HL-60 (cell line): ENCODE data around the gene PTPMT1.

Experiments
- DNase-seq, 2 experiments: peaks; one replicate each; pipeline ENCODE4 v3.0.0-alpha.2; 2010 to 2020; ENCODE audit warnings: low read depth in 1 of 2, low spot score in 1 of 2
- H3K27ac ChIP-seq: fragments of 250-450 bp; sonication (Bioruptor Pico); replicated peaks from 2 replicates; pipeline ENCODE4 v1.5.1; 2020; ENCODE audit warnings: mild to moderate bottlenecking, moderate library complexity
- H3K27me3 ChIP-seq: fragments of 250-450 bp; sonication (Bioruptor Pico); 2 replicates; pipeline ENCODE4 v1.5.1; 2021; ENCODE audit warnings: mild to moderate bottlenecking, moderate library complexity; ENCODE audit not compliant: insufficient read depth, poor library complexity, severe bottlenecking
- H3K4me3 ChIP-seq: replicated peaks from 2 replicates; pipeline ENCODE4 v1.5.1; 2011; ENCODE audit warnings: mild to moderate bottlenecking, control low read depth, low read length; ENCODE audit not compliant: insufficient read depth
- GABPA ChIP-seq: IDR thresholded peaks from 2 replicates; pipeline ENCODE4 v1.6.1; 2012; ENCODE audit warnings: low read depth
- POLR2AphosphoS5 ChIP-seq: IDR thresholded peaks from 2 replicates; pipeline ENCODE4 v1.6.1; 2012; ENCODE audit warnings: low read depth
- SPI1 ChIP-seq: IDR thresholded peaks from 2 replicates; pipeline ENCODE4 v1.6.1; 2012; ENCODE audit warnings: low read depth, mild to moderate bottlenecking, borderline replicate concordance
- long read RNA-seq: library from polyadenylated mRNA; unstranded; transcript quantifications from one replicate; pipeline ENCODE4 v2.0.0, GENCODE V29; 2020
- TF ChIP-seq, protein P1 (sequence below): IDR thresholded peaks from 2 replicates; pipeline ENCODE4 v1.6.1; 2012; ENCODE audit warnings: low read depth; ENCODE audit not compliant: insufficient replicate concordance
- TF ChIP-seq, protein P2 (sequence below): IDR thresholded peaks from one replicate; pipeline ENCODE4 v1.5.1; 2011; ENCODE audit warnings: low read length, control low read depth, inconsistent platforms; ENCODE audit not compliant: insufficient read depth

The PTPMT1 gene, protein sequence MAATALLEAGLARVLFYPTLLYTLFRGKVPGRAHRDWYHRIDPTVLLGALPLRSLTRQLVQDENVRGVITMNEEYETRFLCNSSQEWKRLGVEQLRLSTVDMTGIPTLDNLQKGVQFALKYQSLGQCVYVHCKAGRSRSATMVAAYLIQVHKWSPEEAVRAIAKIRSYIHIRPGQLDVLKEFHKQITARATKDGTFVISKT
- long read RNA-seq, transcript PTPMT1-201 (3 exons, 928 nt), result minor isoform, 10 of 115 reads
- long read RNA-seq, transcript PTPMT1-205 (3 exons, 1,611 nt), result minor isoform, 5 of 115 reads
- long read RNA-seq, transcript PTPMT1-202 (4 exons, 768 nt), result major isoform, 96 of 115 reads
- long read RNA-seq, partial matches to known transcripts, result 4 of 115 reads
- long read RNA-seq, other reads (novel, unspliced or antisense), result 0 of 115 reads

DNA sequence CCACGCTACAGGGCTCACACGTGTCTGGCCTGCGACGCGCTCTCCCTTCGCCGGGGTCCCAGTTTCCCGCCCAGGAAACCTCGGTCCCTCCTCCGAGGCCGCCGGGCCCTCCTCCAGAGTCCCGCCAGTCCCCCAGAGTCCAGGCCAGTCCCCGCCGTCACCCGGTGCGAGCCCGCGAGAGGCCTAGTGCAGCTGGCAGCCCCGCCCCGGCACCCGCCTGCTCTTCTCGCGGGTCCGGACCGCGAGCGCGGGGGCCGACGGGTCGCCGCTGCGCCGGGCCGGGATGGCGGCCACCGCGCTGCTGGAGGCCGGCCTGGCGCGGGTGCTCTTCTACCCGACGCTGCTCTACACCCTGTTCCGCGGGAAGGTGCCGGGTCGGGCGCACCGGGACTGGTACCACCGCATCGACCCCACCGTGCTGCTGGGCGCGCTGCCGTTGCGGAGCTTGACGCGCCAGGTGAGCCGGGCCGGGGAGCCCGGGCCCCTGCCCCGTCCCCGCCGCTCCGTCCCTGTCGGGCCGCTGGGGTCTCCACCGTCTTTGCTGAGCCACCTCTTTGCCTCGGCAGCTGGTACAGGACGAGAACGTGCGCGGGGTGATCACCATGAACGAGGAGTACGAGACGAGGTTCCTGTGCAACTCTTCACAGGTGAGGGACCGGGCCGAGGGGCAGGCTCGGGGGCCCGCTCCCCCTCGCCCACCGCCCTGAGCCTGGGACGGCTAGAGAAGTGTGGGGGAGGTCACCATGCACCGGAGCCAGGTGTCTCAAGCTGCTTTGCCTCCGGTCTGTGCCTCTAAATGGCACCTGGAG is at the start of gene PTPMT1:
TSS of gene PTPMT1 (plus strand) at position 260 of the 809 bp plus-strand sequence. CDS start at position 284, 24 bp downstream.
- peak within 1 kb of the TSS; percentile 72 for H3K27ac ChIP-seq
- peak in 1 of 2 experiments; percentile 69 for DNase-seq
- no peaks in the 10 kb centered on the region for H3K27me3 ChIP-seq
- peak within 1 kb of the TSS; percentile 93 for H3K4me3 ChIP-seq
- peak; percentile 35 for TF ChIP-seq POLR2AphosphoS5
- TF ChIP-seq, protein P1, sequence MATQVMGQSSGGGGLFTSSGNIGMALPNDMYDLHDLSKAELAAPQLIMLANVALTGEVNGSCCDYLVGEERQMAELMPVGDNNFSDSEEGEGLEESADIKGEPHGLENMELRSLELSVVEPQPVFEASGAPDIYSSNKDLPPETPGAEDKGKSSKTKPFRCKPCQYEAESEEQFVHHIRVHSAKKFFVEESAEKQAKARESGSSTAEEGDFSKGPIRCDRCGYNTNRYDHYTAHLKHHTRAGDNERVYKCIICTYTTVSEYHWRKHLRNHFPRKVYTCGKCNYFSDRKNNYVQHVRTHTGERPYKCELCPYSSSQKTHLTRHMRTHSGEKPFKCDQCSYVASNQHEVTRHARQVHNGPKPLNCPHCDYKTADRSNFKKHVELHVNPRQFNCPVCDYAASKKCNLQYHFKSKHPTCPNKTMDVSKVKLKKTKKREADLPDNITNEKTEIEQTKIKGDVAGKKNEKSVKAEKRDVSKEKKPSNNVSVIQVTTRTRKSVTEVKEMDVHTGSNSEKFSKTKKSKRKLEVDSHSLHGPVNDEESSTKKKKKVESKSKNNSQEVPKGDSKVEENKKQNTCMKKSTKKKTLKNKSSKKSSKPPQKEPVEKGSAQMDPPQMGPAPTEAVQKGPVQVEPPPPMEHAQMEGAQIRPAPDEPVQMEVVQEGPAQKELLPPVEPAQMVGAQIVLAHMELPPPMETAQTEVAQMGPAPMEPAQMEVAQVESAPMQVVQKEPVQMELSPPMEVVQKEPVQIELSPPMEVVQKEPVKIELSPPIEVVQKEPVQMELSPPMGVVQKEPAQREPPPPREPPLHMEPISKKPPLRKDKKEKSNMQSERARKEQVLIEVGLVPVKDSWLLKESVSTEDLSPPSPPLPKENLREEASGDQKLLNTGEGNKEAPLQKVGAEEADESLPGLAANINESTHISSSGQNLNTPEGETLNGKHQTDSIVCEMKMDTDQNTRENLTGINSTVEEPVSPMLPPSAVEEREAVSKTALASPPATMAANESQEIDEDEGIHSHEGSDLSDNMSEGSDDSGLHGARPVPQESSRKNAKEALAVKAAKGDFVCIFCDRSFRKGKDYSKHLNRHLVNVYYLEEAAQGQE, result no peak

DNA sequence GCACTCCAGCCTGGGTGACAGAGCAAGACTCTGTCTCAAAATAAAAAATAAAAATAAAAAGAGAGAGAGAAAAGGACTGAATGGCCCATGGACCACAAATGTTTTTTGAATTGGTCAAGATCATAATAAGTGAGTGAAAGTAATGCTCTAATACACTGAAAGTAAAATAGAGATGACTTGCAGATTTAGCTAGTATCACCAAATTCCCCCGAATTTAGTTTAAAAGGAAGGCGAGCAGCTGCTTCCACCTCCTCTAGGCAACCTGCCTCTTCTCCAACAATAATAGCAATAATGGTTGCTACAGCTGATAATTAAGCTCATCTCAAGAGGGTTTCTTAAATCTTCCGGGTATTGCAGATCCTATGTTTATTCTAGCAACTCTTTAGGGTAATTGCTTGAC is 49.2 kb upstream of the PTPMT1 start:
- Histone ChIP-seq H3K27me3 (no peaks in the 10 kb centered on the region), H3K4me3 (no peak overlapping the region), H3K27ac (peak overlapping the region; percentile 89)
- no peak for DNase-seq
- TF ChIP-seq GABPA (no peak), POLR2AphosphoS5 (no peak), SPI1 (no peak)
- TF ChIP-seq, protein P1, result no peak
- TF ChIP-seq, protein P2, sequence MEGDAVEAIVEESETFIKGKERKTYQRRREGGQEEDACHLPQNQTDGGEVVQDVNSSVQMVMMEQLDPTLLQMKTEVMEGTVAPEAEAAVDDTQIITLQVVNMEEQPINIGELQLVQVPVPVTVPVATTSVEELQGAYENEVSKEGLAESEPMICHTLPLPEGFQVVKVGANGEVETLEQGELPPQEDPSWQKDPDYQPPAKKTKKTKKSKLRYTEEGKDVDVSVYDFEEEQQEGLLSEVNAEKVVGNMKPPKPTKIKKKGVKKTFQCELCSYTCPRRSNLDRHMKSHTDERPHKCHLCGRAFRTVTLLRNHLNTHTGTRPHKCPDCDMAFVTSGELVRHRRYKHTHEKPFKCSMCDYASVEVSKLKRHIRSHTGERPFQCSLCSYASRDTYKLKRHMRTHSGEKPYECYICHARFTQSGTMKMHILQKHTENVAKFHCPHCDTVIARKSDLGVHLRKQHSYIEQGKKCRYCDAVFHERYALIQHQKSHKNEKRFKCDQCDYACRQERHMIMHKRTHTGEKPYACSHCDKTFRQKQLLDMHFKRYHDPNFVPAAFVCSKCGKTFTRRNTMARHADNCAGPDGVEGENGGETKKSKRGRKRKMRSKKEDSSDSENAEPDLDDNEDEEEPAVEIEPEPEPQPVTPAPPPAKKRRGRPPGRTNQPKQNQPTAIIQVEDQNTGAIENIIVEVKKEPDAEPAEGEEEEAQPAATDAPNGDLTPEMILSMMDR, result no peak

DNA sequence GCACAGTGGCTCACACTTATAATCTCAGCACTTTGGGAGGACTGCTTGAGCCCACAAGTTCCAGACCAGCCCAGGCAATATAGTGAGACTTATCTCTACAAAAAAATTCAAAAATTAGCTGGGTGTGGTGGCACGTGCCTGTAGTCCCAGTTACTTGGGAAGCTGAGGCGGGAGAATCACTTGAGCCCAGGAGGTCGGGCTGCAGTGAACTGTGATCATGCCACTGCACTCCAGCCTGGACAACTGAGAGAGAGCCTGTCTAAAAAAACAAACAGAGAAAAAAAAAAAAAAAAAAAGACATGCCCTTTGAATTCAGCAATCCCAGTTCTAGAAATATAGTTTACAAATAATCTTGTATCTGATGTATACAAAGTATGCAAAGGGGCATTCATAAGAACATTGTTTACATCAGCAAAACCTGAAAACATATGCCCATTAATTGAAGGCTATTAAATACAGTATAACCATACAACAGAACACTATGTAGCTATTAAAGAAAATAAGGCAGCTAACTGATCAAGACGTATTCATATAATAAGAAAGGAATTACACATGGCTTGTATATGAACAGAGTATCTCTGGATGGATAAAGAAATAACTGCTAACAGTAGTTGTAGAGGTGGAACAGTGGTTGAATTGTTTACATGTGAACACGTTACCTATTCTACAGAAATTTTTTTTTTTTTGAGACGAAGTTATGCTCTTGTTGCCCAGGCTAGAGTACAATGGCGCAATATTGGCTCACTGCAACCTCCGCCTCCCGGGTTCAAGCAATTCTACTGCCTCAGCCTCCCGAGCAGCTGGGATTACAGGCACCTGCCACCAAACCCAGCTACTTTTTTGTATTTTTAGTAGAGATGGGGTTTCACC is 48.2 kb upstream of the PTPMT1 start:
- TF ChIP-seq, protein P1, result no peak
- TF ChIP-seq SPI1, result no peak
- no peak for TF ChIP-seq GABPA
- TF ChIP-seq, protein P2, result no peak
- no peak for TF ChIP-seq POLR2AphosphoS5
- no peak for DNase-seq
- no peaks in the 10 kb centered on the region for H3K27me3 ChIP-seq
- no peak overlapping the region for H3K4me3 ChIP-seq
- H3K27ac ChIP-seq, result no peak overlapping the region
